HepG2 (cell line): ENCODE results near the gene ADGRG1. TPM values are rescaled to one million over a fixed set of nuclear protein-coding genes. Genes with fewer than 3 reads are reported as not detected.

Experiments
- ATAC-seq: fragments of 200-7000 bp; cut with Tn5 transposase; 3 replicates; pipeline ENCODE4 v1.9.1; 2020; ENCODE audit warnings: mild to moderate bottlenecking, moderate library complexity
- BruUV-seq: library from RNA; stranded (reverse); fragments of 400-500 nt; replicated peaks from 2 replicates; lab custom pipeline; 2021; lab: Mats Ljungman, UMichigan
- CTCF ChIA-PET: fragments of 300-600 bp; formaldehyde crosslinking; extraction: SDS; loops from one replicate; lab custom pipeline; 2021; ENCODE audit warnings: low total read pairs, inconsistent platforms, low intra/inter-chr PET ratio; lab: Yijun Ruan, JAX
- POLR2A ChIA-PET: fragments of 350-600 bp; sonication (Branson Sonifier 250); formaldehyde crosslinking; loops from one replicate; lab custom pipeline; 2020; ENCODE audit warnings: antibody characterized with exemption, inconsistent platforms; lab: Yijun Ruan, JAX
- DNase-seq: peaks from one replicate; pipeline ENCODE4 v3.0.0-alpha.2; 2015; ENCODE audit warnings: low spot score
- FAIRE-seq: peaks from 3 replicates; lab custom pipeline; 2011; peaks lifted over from hg19 to GRCh38; lab: Jason Lieb, UNC
- H2AFZ ChIP-seq: one replicate; pipeline ENCODE4 v1.6.1; 2011; ENCODE audit warnings: low read length, inconsistent platforms
- H3K27ac ChIP-seq: fragments of 300-600 bp; 3 replicates; pipeline ENCODE4 v1.8.0; 2011; ENCODE audit warnings: mixed run types, mild to moderate bottlenecking, mixed read lengths, low read length, inconsistent platforms; ENCODE audit not compliant: insufficient read depth; ENCODE audit errors: extremely low read length
- H3K27me3 ChIP-seq, 2 experiments: fragments of 200-600 bp in 1 of 2; 2 replicates in 1 of 2; 3 replicates in 1 of 2; pipeline versions ENCODE4 v1.6.0 to v1.8.0; 2011; ENCODE audit warnings: low read length in 2 of 2, mild to moderate bottlenecking in 2 of 2, moderate library complexity in 2 of 2, inconsistent platforms in 1 of 2; ENCODE audit not compliant: insufficient read depth in 2 of 2, control insufficient read depth in 1 of 2
- H3K36me3 ChIP-seq, 2 experiments: fragments of 200-600 bp in 1 of 2; replicated peaks in 1 of 2; 2 replicates in 1 of 2; 3 replicates in 1 of 2; pipeline versions ENCODE4 v1.5.1 to v1.8.0; 2011; ENCODE audit warnings: low read length in 2 of 2, inconsistent platforms in 1 of 2; ENCODE audit not compliant: insufficient read depth in 2 of 2, control insufficient read depth in 1 of 2
- H3K4me1 ChIP-seq: 2 replicates; pipeline ENCODE4 v1.5.1; 2012; ENCODE audit warnings: low read length, inconsistent platforms; ENCODE audit not compliant: insufficient read depth
- H3K4me2 ChIP-seq: 2 replicates; pipeline ENCODE4 v1.6.0; 2011; ENCODE audit warnings: low read depth, low read length, inconsistent platforms
- H3K4me3 ChIP-seq, 3 experiments: fragments of 200-600 bp in 1 of 3; sonication (generic), shearing (Covaris generic) in 1 of 3; replicated peaks in 1 of 3; 2 replicates each; pipeline ENCODE4 v1.5.1; 2011 to 2016; ENCODE audit warnings: low read length in 3 of 3, inconsistent platforms in 2 of 3, low read depth in 2 of 3, mild to moderate bottlenecking in 2 of 3, control low read depth in 1 of 3, mixed read lengths in 1 of 3; ENCODE audit not compliant: insufficient read depth in 1 of 3
- H3K79me2 ChIP-seq: one replicate; pipeline ENCODE4 v1.6.1; 2011; ENCODE audit warnings: low read length, inconsistent platforms; ENCODE audit not compliant: insufficient read depth
- H3K9ac ChIP-seq: 2 replicates; pipeline ENCODE4 v1.6.0; 2011; ENCODE audit warnings: mild to moderate bottlenecking, low read depth, low read length, inconsistent platforms; ENCODE audit not compliant: insufficient read depth
- H3K9me3 ChIP-seq: 2 replicates; pipeline ENCODE4 v1.5.1; 2012; ENCODE audit warnings: mild to moderate bottlenecking, low read length
- H4K20me1 ChIP-seq: 2 replicates; pipeline ENCODE4 v1.6.0; 2011; ENCODE audit warnings: inconsistent platforms, mild to moderate bottlenecking, low read length, moderate library complexity; ENCODE audit not compliant: insufficient read depth
- ATM ChIP-seq: fragments of 450-650 bp; IDR thresholded peaks from 2 replicates; pipeline ENCODE4 v1.7.1; 2017; ENCODE audit warnings: mild to moderate bottlenecking, borderline replicate concordance
- KDM1A ChIP-seq: IDR thresholded peaks from 2 replicates; pipeline ENCODE4 v1.6.1; 2016; ENCODE audit warnings: missing compliant biosample characterization
- KDM5B ChIP-seq: sonication (generic); formaldehyde crosslinking; IDR thresholded peaks from 2 replicates; pipeline ENCODE4 v1.4.0; 2020; ENCODE audit warnings: missing genetic modification reagents, mild to moderate bottlenecking, borderline replicate concordance
- KLF13 ChIP-seq: sonication (generic); formaldehyde crosslinking; IDR thresholded peaks from 2 replicates; pipeline ENCODE4 v1.4.0; 2020; ENCODE audit warnings: mild to moderate bottlenecking, missing genetic modification reagents
- MTA3 ChIP-seq: sonication (generic); formaldehyde crosslinking; IDR thresholded peaks from 2 replicates; pipeline ENCODE4 v1.4.0; 2020; ENCODE audit warnings: missing genetic modification reagents
- PLRG1 ChIP-seq: fragments of 450-650 bp; conservative IDR thresholded peaks from 2 replicates; pipeline ENCODE4 v1.6.1; 2016
- ZMYM3 ChIP-seq: sonication (generic); formaldehyde crosslinking; IDR thresholded peaks from 2 replicates; pipeline ENCODE4 v1.5.1; 2020; ENCODE audit warnings: mild to moderate bottlenecking, missing genetic modification reagents
- ZNF235 ChIP-seq: sonication (generic); formaldehyde crosslinking; IDR thresholded peaks from 2 replicates; pipeline ENCODE4 v1.8.1; 2023; ENCODE audit warnings: mild to moderate bottlenecking, missing genetic modification reagents, borderline replicate concordance
- ZNF543 ChIP-seq: sonication (generic); formaldehyde crosslinking; IDR thresholded peaks from 2 replicates; pipeline ENCODE4 v1.4.0; 2020; ENCODE audit warnings: mild to moderate bottlenecking, missing genetic modification reagents
- ZNF629 ChIP-seq: sonication (generic); formaldehyde crosslinking; conservative IDR thresholded peaks from 2 replicates; pipeline ENCODE4 v1.5.0; 2020; ENCODE audit warnings: missing genetic modification reagents
- ZNF768 ChIP-seq: sonication (generic); formaldehyde crosslinking; IDR thresholded peaks from 2 replicates; pipeline ENCODE4 v1.4.0; 2020; ENCODE audit warnings: missing genetic modification reagents
- ZZZ3 ChIP-seq: sonication (generic); formaldehyde crosslinking; IDR thresholded peaks from 2 replicates; pipeline ENCODE4 v1.4.0; 2020; ENCODE audit warnings: missing genetic modification reagents, mild to moderate bottlenecking, borderline replicate concordance
- WGBS: methylation state at CpG from one replicate; pipeline ENCODE4 v1.1.6; 2017; ENCODE audit warnings: low lambda C conversion rate; 5-methylcytosine and 5-hydroxymethylcytosine counted together
- in situ Hi-C: cut with HindIII; loops from 2 replicates; pipeline ENCODE4 v1.10.0; 2017; ENCODE audit warnings: low pct_unique_long_range_greater_than_20kb; ENCODE audit not compliant: extremely low pct_ligation_motif_present
- intact Hi-C: fragments of 100-400 bp; cut with micrococcal nuclease; formaldehyde crosslinking; loops from one replicate; pipeline ENCODE4 v1.10.0; 2022; ENCODE audit not compliant: unreplicated experiment
- polyA plus RNA-seq, 8 experiments: library from polyadenylated mRNA; depleted of rRNA in 3 of 8; stranded (reverse) in 7 of 8; unstranded in 1 of 8; fragments of >200 nt; fragmentation: Illumina TruSeq in 4 of 8; extraction: Trizol in 4 of 8; gene quantifications; 2 replicates each; pipeline versions ENCODE4 v1.2.1 to v1.2.3, GENCODE V29; 2011 to 2016; ENCODE audit warnings: low read depth in 4 of 8, missing spikeins in 1 of 8, mixed read lengths in 1 of 8; ENCODE audit not compliant: insufficient read depth in 1 of 8
- total RNA-seq, 5 experiments: library from RNA; depleted of rRNA; stranded (reverse); fragments of >200 nt; fragmentation: Illumina TruSeq; extraction: Trizol; gene quantifications; 2 replicates each; pipeline ENCODE4 v1.2.3, GENCODE V29; 2016; ENCODE audit warnings: low read depth in 1 of 5

The ADGRG1 gene
- total and polyA plus RNA-seq, 2 of the 13 experiments (the other 11 are each of a cell fraction or from before 2014, with no cell fraction given) = 2.7 to 5.9 TPM

DNA sequence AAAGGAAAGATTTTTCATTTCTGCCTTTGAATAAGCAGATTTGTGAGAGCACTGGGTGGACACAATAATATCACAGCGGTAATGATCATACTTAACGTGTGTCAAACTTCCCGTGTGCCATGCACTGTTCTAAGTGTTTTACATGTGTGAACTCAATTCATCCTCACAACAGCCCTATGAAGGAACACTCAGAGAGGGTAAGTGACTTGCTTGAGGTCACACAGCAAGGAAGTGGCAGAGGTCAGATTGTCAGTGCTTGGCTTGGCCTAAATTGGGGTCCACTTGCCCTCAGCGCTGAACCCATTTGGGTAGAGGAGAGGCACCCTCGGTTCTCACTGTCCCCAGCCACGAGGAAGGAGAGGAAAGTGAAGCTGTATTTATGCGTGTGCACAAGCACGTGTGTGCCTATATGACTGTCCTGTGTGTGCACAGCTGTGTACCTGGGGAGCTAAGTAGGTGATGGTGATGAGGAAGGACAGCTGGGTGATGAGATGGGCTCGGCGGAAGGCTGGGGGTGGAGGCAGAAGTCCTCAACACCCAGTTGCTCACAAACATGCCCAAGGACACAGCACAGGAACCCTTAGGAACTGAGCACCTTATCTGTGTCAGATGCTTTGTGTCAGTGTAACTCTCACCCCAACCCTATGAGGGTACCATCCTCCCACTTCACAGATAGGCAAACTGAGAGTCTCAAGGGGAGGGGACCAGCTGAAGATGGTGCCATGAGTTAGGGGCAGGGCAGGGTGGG is 29.9 kb downstream of the ADGRG1 start:
- Histone ChIP-seq H3K36me3 (no peaks in the 10 kb centered on the region), H3K9ac (no peak overlapping the region), H3K9me3 (no peaks in the 10 kb centered on the region), H3K4me2 (no peak overlapping the region), H4K20me1 (no peaks in the 10 kb centered on the region), H3K4me3 (no peak overlapping the region), H3K27me3 (no peaks in the 10 kb centered on the region), H3K79me2 (no peaks in the 10 kb centered on the region), H3K27ac (no peak overlapping the region), H2AFZ (no peak overlapping the region), H3K4me1 (peaks cover 25% of the 10 kb centered on the region)
- CTCF ChIA-PET = no interaction called here
- no peak for TF ChIP-seq ZNF235 (CRISPR knock-in tag)
- TF ChIP-seq ZNF768 (CRISPR knock-in tag) = peak; percentile 97
- no peak for TF ChIP-seq KLF13 (CRISPR knock-in tag)
- TF ChIP-seq PLRG1 = no peak
- TF ChIP-seq KDM1A = 0 out of 2 replicates have a peak, but pooled peaks have one; percentile 33
- no peak for TF ChIP-seq ATM
- TF ChIP-seq MTA3 (CRISPR knock-in tag) = no peak
- TF ChIP-seq ZNF629 = peak; percentile 80
- no peak for TF ChIP-seq KDM5B (CRISPR knock-in tag)
- TF ChIP-seq ZZZ3 (CRISPR knock-in tag) = no peak
- TF ChIP-seq ZMYM3 (CRISPR knock-in tag) = peak; percentile 89
- no peak for TF ChIP-seq ZNF543 (CRISPR knock-in tag)
- no peak for ATAC-seq
- no peak for FAIRE-seq
- intact Hi-C loops = no loop called here
- 90% methylated on average over 10 of the region's 10 CpGs for WGBS
- POLR2A ChIA-PET = no interaction called here
- in situ Hi-C loops = no loop called here
- no peak for DNase-seq
- BruUV-seq = no TSS peak
